GM06990 (cell line): Measurements from ENCODE around the gene NTRK3.

ENCODE experiments used
- DNase-seq: peaks from one replicate; pipeline ENCODE4 v3.0.0-alpha.2; 2011; ENCODE audit not compliant: insufficient read length; ENCODE audit errors: extremely low read depth
- H3K27me3 ChIP-seq: replicated peaks from 2 replicates; pipeline ENCODE4 v1.6.0; 2011; ENCODE audit warnings: low read length; ENCODE audit not compliant: control insufficient read depth, insufficient read depth
- H3K36me3 ChIP-seq: 2 replicates; pipeline ENCODE4 v1.5.1; 2011; ENCODE audit warnings: low read length; ENCODE audit not compliant: control insufficient read depth, insufficient read depth
- H3K4me3 ChIP-seq: replicated peaks from 2 replicates; pipeline ENCODE4 v1.5.1; 2011; ENCODE audit warnings: low read depth, mild to moderate bottlenecking, control low read depth, low read length
- TF ChIP-seq, protein P1 (sequence below): IDR thresholded peaks from 2 replicates; pipeline ENCODE4 v1.5.1; 2011; ENCODE audit warnings: low read length, control low read depth, mild to moderate bottlenecking, inconsistent platforms; ENCODE audit not compliant: insufficient read depth, poor library complexity, severe bottlenecking

The NTRK3 gene

DNA sequence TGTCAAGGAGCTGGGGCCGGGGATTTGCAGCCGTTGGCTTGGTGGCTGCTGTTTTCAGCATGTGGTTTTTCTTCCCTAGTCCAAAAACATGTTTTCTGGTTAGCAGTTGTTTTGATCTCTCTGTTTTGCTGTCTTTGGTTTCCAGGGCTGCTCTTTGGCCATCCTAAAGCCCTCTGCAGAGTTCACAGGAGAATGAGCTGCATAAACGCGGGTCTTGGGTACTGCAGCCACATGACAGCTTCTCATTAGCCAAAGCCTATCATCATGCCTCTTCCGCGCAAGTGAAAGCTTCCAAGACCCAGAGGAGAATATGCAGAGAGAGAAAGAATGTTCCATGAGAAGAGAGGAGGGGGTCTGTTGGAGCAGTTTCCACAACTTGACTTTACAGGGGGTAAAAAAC lies 138.5 kb downstream of the NTRK3 start:
- no peaks in the 10 kb centered on the region for H3K36me3 ChIP-seq
- no peak overlapping the region for H3K4me3 ChIP-seq
- no peaks in the 10 kb centered on the region for H3K27me3 ChIP-seq
- no peak for DNase-seq
- TF ChIP-seq, protein P1, sequence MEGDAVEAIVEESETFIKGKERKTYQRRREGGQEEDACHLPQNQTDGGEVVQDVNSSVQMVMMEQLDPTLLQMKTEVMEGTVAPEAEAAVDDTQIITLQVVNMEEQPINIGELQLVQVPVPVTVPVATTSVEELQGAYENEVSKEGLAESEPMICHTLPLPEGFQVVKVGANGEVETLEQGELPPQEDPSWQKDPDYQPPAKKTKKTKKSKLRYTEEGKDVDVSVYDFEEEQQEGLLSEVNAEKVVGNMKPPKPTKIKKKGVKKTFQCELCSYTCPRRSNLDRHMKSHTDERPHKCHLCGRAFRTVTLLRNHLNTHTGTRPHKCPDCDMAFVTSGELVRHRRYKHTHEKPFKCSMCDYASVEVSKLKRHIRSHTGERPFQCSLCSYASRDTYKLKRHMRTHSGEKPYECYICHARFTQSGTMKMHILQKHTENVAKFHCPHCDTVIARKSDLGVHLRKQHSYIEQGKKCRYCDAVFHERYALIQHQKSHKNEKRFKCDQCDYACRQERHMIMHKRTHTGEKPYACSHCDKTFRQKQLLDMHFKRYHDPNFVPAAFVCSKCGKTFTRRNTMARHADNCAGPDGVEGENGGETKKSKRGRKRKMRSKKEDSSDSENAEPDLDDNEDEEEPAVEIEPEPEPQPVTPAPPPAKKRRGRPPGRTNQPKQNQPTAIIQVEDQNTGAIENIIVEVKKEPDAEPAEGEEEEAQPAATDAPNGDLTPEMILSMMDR, result no peak

- no peaks in the 10 kb centered on the region for H3K36me3 ChIP-seq
- TF ChIP-seq, protein P1, result no peak
- H3K4me3 ChIP-seq, result no peak overlapping the region
- no peaks in the 10 kb centered on the region; the same call in none of the 2 replicates for H3K27me3 ChIP-seq
- DNase-seq, result no peak
These were observed 140.9 kb downstream of the NTRK3 start for GRCh38 chr15:88115486-88116152.

DNA sequence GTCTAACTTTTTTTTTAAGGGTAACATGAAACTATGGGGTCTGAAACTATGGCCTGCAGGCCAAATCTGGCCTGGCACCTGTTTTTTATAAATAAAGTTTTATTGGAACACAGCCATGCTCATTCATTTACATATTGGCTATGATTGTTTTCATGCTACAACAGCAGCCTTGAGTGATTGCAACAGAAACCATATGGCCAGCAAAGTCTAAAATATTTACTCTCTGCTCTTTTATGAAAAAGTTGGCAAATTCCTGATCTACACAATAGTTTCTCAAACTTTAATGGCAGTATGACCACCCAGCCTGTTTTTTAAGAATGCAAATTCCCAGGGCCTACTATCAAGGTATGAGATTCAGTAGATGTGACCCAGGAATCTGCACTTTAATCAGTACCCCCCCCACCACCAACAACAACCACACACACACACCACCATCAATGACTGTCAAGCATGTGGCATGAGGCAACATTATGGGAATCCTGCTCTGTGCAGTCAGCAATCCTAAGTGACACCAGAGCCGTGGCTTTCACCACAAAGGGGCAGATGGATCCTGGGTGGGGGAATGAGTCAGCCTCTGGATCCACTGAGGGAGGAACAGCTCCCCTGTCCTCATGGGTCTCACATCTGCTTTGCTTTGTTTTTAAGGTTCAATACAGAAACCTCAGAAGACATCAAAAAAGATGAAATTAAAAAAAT lies 142.8 kb downstream of the NTRK3 start:
- no peaks in the 10 kb centered on the region; the same call in none of the 2 replicates for H3K27me3 ChIP-seq
- DNase-seq, result no peak
- TF ChIP-seq, protein P1, result no peak
- H3K36me3 ChIP-seq, result no peaks in the 10 kb centered on the region
- no peak overlapping the region for H3K4me3 ChIP-seq

GRCh38 chr15:88108991-88109390 lies 147.5 kb downstream of the NTRK3 start:
- H3K36me3 ChIP-seq, result no peaks in the 10 kb centered on the region
- no peak overlapping the region for H3K4me3 ChIP-seq
- no peak for DNase-seq
- no peaks in the 10 kb centered on the region; the same call in none of the 2 replicates for H3K27me3 ChIP-seq
- TF ChIP-seq, protein P1, result no peak

DNA sequence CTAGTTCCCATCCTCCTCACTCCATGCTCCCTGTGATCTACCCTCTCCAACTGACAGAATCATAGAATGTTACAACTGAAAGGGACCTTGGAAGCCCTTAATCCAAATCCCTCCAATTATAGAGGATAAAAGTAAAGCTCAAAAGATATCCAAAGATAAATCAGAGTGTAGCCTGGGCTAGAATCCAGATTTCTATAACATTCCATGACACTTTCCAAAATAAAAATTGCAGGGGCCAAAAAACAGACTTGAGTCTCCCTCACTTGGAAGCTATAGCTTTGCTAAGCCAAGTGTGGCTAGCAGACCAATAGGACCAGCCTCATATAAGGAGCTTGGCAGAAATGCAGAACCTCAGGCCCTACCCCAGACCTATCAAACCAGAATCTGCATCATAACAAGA lies 148.1 kb downstream of the NTRK3 start:
- TF ChIP-seq, protein P1, result no peak
- DNase-seq, result no peak
- Histone ChIP-seq H3K36me3 (no peaks in the 10 kb centered on the region), H3K27me3 (no peaks in the 10 kb centered on the region; the same call in none of the 2 replicates), H3K4me3 (no peak overlapping the region)
